Activated CD4-positive, alpha-beta T cell treated with anti-CD3 and anti-CD28 coated beads, Interleukin-10, Interleukin-2, amounts not matched to agents 100 ng/mL and 50 ng/mL, durations not matched to agents 16 hours and 8 hours (primary cell): ENCODE measurements around the gene BLACAT1.
A peak's percentile ranks its signal among the peaks of the same experiment; 100 is the strongest.

ENCODE experiments used
- DNase-seq: peaks from one replicate; pipeline ENCODE4 v3.0.0-alpha.2; 2020

The BLACAT1 gene

DNA sequence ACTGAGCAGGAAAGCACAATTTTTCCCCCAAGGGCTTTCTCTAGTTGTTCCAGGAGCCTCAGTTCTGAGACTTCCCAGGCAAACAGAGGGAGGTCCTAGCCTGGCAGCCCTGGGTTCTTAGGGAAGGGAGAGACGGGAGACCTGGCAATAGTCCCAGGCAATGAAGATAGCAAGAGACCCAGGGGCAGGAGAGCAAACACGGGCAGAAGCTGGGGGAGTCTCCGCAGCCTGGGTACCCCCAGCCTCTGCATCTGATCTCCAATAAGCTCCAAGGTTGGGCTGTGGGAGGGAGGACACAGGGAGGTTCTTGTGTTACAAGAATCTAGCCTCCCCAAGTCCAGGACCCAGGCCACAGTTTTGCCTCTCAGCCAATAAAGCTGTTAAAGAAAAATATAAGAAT lies 2.4 kb downstream of the BLACAT1 start:
- no peak for DNase-seq

GRCh38 chr1:205452933-205453332 lies 2.9 kb downstream of the BLACAT1 start:
- DNase-seq: no peak

GRCh38 chr1:205452364-205452763 lies 3.5 kb downstream of the BLACAT1 start:
- no peak for DNase-seq

- no peak for DNase-seq
These were observed 4.1 kb downstream of the BLACAT1 start for GRCh38 chr1:205451759-205452164.

DNA sequence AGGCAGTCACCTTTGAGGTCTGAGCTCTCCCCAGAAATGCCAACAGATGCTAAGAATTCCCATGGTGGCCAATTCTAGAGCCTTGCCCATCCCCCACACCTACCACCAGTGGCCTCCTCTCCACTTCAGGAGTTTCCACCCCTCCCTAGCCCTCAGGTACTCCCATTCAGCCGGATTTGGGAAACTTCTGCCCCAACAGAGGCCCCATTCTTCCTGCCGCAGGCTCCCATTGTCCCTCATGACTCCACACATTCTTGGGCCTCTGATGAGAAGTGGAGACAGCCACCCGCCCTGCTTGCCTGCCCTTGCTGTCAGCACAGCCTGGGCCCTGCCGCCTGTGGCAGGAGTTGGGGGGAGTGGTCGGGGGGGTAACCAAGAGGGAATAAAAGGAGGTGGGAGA lies 4.6 kb downstream of the BLACAT1 start:
- DNase-seq: no peak

DNA sequence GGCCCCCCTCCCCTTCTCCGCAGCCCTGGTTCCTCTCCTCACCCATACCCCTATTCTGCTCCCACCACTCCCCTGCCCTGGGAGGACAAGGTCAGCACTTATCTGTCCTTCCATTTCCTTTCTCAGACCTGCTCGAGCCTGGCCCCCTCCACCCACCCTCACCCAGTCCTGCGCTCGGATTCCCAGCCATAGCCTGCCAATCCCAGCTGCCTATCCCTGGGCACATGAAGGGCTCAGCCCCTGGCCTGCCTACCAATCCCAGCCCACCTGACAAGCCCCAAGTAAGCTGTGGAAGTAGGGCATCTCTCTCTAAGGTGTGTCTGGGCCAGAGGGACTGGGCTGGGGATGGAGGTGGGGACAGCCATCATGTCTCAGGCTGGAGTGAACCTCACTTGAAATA lies 5.4 kb downstream of the BLACAT1 start:
- no peak for DNase-seq

GRCh38 chr1:205449750-205450443 lies 5.9 kb downstream of the BLACAT1 start:
- peak; percentile 58 for DNase-seq

DNA sequence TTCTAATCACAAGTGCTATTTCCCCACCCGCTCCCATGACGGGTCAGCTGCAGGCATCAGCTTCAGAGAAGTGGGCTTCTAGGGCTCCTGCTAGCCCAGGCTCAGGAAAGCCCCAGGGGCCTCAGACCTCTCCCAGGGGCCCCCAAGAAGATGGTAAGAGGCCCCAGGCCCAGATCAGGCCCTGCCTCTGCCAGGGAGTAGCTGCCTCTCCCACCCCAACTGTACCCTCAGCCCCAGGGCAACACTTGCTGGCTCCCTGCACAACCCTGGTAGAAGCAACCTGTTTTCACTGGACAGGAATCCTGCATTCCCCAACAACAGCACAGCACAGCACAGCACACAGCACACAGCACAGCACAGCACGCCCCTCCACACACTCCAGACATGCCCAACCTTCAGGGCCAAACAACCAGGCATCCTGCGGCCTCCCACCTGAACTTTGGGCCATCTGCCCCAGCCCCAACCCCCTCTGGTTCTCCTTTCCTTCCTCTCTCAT lies 6.5 kb downstream of the BLACAT1 start:
- no peak for DNase-seq

DNA sequence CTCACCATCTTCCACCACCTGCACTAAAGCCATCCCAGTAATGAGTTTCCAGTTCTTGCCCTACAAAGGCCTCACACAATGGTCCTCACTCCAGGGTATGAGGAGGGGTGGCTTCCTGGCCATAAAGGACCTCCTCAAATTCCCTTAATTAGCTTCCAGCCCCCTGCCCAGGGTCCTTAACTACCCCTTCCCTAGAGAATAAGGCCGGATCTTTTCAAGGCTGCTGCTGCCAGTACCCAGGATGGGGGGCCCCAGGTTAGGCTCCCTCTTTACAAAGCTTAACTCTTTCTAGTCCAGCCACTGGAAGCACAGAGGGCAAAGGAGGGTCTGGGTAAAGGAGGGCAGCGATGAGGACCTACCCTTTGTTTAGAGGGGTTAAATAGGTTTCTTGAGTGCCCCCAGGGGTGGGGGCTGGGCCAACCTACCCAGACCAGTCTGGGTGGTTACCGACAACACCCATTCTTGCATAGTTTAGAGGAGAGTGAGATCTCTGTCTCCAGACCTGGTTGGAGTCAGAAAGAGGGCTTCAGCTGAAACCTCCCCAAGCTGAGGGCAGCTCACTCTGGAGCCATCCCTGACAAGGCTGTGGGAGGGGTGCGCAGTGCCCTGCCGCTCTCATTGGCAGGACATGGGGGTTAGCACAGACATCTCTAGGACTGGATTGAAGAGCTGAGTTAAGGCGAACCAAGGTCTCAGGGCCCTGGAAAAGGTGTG lies 7.1 kb downstream of the BLACAT1 start:
- DNase-seq: no peak

- DNase-seq: no peak
These were observed 8.1 kb downstream of the BLACAT1 start for GRCh38 chr1:205447457-205448341.

DNA sequence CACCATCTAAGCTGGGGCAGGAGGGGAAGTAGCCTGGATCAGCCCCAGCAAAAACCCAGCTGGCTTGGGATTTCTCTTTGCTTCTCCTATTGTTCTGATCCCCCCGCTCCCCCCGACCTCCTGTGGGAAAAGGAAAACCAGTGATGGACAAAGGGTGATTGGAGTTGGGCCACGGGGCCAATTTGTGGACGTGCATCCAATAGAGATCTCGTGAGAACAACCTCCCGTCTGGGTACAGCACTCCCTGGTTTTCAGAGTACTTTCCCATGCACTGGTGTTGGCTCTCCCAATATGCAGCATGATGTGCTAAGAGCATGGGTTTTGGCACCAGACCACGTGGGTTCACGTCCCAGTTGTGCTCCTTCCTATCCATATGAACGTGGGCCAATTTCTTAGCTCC lies 9.0 kb downstream of the BLACAT1 start:
- no peak for DNase-seq

DNA sequence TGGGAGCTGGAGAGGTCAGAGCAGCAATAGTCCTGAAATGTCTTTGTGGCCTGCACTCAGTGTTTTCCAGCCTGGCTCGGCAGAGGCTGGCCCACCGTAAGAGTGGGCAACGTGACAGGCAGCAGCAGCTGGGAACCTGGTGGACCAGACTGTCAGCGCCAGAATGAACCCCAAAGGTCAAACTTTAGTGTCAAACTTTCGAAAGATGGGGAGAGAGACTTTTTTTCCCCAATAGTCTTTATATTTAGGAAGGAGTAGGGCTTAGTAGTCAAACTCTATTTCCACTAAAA lies 10.3 kb downstream of the BLACAT1 start:
- DNase-seq: no peak

- DNase-seq: no peak
These were observed 10.8 kb downstream of the BLACAT1 start for GRCh38 chr1:205444931-205445645.

- DNase-seq: no peak
These were observed 11.4 kb downstream of the BLACAT1 start for GRCh38 chr1:205444300-205444930.

DNA sequence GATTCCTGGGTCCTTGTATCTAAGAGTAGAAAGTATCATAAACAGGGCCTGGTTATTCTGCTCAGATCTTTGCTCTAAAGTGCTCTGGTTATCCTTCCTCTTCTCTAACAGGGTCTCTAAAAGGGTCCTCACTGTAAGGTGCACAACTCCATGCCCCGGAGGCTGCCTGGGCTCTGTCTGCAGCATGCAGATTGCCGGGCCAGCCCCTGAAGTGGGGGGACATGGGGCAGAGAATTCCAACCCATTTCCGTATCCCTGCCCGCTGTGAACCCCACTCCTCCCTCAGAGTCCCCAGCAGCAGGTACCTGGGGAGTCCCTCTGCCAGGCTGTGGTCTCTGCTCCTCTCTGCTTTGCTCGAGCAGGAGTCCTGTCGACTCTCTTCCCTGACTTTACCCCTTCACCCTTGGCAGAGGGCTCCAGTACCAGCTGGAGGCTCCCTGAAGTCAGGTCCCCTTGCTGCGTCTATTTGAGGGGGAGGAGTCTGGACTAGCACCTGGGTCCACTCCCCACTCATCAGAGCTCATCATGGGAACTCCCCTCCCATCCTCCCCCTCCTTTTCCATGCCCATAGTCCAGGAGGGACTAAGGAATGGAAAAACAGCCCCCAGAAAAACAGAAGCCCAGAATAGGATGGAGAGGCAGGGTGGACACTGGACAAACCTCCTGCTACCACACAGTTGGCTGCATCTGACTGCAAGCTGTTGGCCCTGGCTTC lies 12.1 kb downstream of the BLACAT1 start:
- no peak for DNase-seq

- no peak for DNase-seq
These were observed 13.7 kb downstream of the BLACAT1 start for GRCh38 chr1:205442051-205442725.

GRCh38 chr1:205441716-205442050 lies 14.2 kb downstream of the BLACAT1 start:
- DNase-seq: no peak

DNA sequence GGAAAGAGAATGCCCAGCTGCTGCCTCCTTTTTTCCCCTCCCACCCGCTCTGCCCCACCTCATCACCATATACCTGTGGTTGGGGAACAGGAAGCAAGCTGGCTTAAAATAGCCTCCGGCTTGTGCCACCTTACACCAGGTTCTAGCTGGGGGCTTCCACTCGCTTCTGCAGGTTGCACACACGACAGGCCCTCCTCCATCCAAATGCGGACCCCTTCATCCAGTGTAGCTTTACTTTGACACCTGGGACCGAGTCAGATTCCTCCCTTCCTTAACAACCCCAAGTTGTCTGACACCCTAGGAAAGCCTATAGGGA lies 14.6 kb downstream of the BLACAT1 start:
- DNase-seq: no peak

DNA sequence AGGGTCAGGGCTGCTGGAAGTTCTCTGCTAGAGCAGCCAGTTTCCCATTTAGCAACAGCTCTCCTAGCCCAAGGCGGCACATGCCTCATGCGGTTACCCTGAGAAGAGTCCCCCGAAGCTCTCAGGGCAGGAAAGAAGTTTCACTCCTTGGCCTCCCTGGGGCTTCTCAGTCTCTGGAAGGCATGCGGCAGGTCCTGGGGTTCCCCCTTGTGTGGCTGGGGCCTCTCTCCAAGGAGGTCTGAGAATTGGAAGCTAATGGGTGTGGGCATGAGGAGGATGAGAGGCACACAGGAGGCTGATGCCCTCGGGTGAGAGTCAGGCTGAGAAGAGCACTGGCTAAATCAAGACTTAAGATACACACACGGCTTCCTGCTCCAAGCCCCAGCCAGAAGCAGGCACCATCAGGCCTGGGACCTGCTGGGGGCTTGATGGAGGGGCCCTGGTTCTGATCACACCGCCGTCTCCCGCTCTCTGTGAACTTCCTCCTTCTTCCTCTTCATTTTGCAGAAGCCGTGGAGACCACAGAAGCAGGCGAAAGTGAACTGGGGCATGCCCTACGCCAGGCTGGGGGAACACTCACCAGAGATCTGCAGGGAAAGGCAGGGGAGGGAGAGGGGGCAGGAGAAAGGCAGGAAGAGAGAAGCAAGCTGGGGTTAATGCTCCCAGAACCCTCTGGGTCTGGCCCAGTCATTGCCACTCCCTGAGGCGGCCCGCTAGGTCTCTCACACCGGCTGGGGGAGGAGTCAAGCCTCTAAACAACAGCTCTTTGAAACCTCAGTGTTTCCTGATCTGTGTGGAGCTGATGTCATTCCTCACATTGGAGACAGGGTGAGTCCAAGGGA lies 15.1 kb downstream of the BLACAT1 start:
- DNase-seq: peak; percentile 89

GRCh38 chr1:205440121-205440475 lies 15.7 kb downstream of the BLACAT1 start:
- DNase-seq: no peak
